GM19397 (cell line): ENCODE data around the gene COG5.

Experiments
- ATAC-seq: cut with Tn5 transposase; IDR thresholded peaks from one replicate; pipeline ENCODE4 v1.9.1; 2021; ENCODE audit warnings: mild to moderate bottlenecking, moderate library complexity; ENCODE audit not compliant: unreplicated experiment

COG5 gene

DNA sequence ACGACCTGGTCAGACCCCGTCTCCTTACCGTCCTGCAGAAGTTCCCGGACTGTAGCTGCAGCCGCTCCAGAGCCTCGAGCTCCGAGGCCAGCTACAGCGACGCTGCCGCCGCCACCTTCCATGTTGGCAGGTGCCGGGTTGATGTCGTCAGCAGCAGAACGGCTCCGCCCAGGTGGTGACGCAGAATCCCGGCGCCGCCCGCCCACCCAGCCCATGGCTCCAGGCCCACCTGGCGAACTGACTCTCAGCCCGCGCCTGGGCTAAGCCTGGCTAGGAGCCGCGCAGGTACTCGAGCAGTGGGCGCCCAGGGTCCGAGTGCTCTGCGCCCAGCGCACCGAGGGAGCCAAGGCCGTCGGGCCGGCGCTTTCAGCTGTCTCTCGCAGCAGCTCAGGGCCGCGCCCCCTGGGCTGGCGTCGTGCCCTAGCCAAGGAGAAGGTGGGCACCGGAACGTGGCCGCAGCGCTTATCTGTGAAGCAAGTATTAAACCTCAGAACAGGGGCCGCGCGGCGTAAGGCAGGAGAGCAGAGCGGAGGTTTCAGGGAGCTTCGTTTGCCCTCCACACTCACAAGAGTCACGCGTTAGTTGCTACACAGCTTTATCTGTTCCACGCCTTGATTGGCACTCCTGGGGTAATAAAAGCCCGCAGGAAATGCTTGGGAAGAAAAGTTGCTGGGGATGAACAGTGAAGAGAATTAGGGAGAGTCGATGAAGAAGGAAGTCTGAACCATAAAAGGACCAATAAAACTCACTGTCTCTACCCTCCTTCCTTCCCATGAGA lies at the start of gene COG5, which contains the start of gene DUS4L:
COG5 (minus strand) TSS at position 146 of the 778 bp plus-strand sequence; CDS start at position 122, 24 bp downstream.
DUS4L (plus strand) TSS at position 197 of the 778 bp plus-strand sequence. CDS start 3,100 bp downstream, outside the sequence.
- peak; percentile 98 for ATAC-seq

DNA sequence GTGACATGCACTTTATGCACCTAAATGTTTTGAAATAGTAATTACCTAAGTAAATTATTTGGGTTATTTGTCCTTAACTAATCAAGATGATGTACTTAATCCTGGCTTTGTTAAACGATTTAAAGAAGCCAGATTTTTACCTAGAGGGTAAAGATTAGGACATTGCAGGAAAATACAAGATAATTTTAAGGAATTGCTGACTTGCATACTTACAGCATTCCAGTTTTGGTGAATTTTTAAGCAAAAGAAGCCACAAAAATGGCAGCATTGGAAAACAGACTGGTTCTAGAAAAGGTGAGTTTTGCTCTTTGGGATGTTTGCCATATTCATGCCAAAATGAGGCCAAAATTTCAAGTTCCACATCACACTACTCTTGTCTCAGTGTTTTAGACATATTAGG lies 49.7 kb upstream of the COG5 start:
- no peak for ATAC-seq

DNA sequence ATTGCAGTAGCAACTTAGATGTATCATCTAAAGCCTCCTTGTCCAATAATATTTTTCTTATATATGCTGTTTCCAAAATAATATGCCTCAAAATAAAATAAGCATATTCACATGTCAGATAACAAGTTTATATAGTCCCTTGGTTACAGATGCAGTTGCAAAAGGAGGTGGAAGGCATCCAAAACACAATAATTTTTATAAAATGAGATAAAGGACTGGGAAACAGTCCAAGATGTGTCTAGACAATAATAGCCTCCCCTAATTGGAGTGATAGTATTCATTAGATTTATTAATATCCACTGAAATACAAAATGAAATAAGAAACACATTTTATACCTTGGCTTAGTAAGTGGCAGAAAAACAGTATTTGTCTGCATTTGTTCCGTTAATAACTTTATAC lies 46.6 kb upstream of the COG5 start:
- ATAC-seq, result no peak

GRCh38 chr7:107609811-107610261 lies 46.1 kb upstream of the COG5 start:
- ATAC-seq, result no peak

- no peak for ATAC-seq
Measured at GRCh38 chr7:107606303-107606702, 42.6 kb upstream of the COG5 start.

DNA sequence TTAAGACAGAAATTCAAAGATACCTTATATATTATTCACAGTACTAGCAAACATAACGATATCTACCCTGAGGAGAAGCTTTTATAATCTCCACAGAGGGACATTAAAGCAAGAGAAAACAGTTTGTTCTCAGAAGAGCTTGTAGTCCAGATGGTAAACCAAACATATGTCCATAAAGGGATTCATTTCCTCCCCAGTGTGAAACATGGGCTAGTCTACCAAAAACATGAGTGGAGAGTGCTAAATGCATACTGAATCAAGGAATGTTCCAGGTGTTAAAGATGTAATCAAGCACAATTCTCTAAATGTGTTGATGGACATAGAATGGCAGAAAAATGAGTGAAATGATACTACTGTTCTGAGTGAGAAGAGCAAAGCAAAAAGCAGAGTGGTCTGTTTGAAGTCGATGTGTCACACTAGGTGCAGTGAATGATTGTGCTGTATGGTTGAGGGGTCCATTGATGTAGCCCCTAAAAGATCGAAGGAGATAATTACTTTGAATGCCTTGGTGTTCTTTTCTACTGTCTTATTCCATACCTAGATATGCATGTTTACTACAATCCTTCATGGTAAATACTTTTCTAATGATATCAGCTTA lies 41.6 kb upstream of the COG5 start:
- ATAC-seq, result no peak

- no peak for ATAC-seq
Measured at GRCh38 chr7:107600816-107601215, 37.1 kb upstream of the COG5 start.

DNA sequence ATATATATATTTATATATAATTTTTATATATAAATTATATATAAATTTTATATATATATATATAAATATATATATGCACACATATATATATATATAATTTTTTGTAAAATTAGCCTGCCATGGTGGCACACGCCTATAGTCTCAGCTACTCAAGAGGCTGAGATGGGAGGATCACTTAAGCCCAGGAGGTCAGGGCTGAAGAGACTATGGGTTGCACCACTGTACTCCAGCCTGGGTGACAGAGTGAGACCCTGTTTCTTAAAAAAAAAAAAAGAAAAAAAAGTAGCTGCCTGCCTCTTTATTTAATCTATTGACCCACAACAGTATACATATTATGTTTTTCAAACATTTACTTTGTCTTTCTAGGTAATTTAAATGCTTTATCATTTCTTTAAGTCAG lies 35.5 kb upstream of the COG5 start:
- ATAC-seq, result no peak

DNA sequence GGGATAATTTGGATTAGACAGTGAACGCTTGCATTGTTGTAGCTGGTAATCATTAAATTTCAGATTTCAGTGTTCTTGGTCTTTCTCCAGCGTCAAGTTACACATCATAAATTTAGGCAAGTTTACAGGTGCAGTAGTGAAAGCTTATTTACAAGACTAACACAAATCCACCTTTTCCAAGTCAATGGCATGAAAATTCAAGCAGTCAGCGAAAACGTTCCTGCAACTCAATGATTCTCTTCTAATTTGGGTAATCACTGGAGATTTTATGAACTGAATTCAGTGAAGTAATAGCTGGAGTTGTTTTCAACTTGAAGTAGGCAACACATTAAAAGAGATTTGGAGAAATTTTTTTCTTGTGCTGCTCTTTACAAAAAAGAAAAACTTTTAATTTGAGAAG lies 34.2 kb upstream of the COG5 start:
- no peak for ATAC-seq

- no peak for ATAC-seq
Measured at GRCh38 chr7:107597582-107597916, 33.8 kb upstream of the COG5 start.

DNA sequence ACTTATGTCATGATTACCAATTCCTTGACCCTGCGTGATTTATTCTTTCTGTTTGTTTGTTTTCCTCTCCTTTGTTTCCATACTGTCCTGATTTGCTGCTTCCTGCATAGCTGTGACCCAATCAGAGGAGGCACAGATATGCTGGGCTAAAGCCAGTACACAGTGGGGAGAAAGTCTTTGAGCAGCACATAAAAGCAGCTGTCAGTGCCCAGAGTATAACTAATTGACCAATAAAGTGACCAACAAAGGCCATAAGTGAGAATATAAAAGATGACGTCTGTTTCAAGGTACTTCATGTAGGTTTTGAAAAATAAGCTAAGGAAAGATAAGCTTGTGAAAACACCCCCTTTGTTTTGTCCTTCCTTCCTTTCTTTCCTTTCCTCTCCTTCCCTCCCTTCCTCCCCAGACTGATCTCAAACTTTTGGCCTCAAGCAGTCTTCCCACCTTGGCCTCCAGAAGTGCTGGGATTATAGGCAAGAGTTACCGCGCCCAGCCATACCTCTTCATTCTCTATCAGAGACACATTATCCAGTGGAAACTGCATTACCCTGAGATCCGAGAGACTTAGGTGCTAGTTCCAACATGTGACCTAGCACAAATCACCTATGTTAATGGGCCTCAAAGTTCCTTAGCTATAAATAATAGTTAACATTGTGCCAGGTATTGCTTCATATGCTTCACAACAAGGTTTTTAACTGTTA lies 33.3 kb upstream of the COG5 start:
- no peak for ATAC-seq

GRCh38 chr7:107594961-107595737 lies 31.4 kb upstream of the COG5 start:
- ATAC-seq, result no peak

- ATAC-seq, result no peak
Measured at GRCh38 chr7:107593025-107593410, 29.3 kb upstream of the COG5 start.

DNA sequence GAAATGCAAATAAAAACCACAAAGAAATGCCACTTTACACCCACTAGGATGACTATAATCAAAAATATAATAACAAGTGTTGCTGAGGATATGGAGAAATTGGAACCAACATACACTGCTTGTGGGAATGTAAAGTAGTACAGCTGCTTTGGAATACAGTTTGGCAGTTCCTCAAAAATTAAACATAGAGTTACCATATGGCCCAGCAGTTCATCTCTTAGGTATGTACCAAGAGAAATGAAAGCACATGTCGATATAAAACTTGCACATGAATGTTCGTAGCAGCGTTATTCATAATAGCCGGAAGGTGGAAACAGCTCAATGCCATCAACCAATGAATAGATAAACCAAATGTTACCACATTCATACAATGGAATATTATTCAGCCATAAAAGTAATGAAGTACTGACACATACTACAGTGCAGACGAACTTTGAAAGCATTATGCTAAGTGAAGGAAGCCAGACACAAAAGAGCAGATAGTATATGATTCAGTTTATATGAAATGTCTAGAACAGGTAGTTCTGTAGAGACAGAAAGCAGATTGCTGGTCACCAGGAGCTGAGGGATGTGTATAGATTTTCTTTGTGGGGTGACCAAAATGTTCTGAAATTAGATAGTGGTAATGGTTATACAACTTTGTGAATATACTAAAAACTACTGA lies 28.8 kb upstream of the COG5 start:
- ATAC-seq, result no peak

- no peak for ATAC-seq
Measured at GRCh38 chr7:107591421-107591820, 27.7 kb upstream of the COG5 start.

GRCh38 chr7:107588529-107589130 lies 24.9 kb upstream of the COG5 start:
- no peak for ATAC-seq

- no peak for ATAC-seq
Measured at GRCh38 chr7:107584716-107585115, 21.0 kb upstream of the COG5 start.

DNA sequence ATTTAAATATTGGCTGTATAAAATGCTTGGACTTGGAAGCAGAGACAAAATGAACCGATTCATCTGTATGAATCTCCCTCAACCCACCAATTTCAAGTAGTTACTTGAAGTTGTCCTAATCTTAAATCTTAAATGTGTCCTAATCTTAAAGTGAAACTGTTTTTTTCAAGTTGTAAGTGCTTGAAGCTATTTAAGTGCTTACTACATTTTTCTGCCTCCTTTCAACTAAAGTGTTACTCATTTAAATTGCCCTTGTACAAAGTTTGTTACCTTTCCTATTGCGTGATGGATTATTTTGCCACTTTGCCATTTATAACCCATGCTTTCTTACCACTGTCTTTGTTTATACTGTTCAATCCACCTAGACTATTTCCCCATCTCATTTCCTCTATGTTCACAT lies 19.2 kb upstream of the COG5 start:
- no peak for ATAC-seq

GRCh38 chr7:107581387-107582013 lies 17.8 kb upstream of the COG5 start:
- ATAC-seq, result no peak
